Measurements from ENCODE around the gene ACSL1.
A peak's percentile ranks its signal among the peaks of the same experiment; 100 is the strongest.

Gene ACSL1

GRCh38 chr4:184807797-184808712 lies 17.7 kb downstream of the ACSL1 start:
- DNase-seq: no peak
- no peaks in the 10 kb centered on the region for H3K27me3 Mint-ChIP-seq
- H3K9me3 Mint-ChIP-seq: no peaks in the 10 kb centered on the region
- ATAC-seq: no peak
- H3K4me1 Mint-ChIP-seq: peaks cover 5% of the 10 kb centered on the region
- H3K27ac Mint-ChIP-seq: no peak overlapping the region
- H3K4me3 Mint-ChIP-seq: no peak overlapping the region

- H3K4me1 Mint-ChIP-seq: peaks cover 5% of the 10 kb centered on the region
- H3K4me3 Mint-ChIP-seq: no peak overlapping the region
- no peak for DNase-seq
- H3K9me3 Mint-ChIP-seq: no peaks in the 10 kb centered on the region
- no peaks in the 10 kb centered on the region for H3K27me3 Mint-ChIP-seq
- H3K27ac Mint-ChIP-seq: no peak overlapping the region
- no peak for ATAC-seq
These were observed 18.5 kb downstream of the ACSL1 start for GRCh38 chr4:184807256-184807655.

DNA sequence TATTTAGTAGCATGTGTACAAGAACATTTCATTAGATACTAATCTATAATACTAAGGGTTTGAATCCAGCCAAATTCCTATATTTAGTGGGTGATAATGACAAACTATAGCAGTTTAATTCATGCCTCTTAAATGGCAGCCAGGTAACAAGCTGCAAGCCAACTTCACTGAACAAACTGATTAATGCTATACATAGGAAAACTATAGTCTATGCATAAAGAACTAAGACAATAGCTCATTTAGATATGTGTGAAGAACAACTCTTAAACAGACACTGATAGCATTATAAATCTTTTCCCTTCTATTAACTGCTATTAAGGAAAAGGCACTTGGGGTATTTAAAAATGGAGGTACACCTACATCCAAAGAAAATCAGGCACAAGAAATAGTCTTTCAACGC lies 19.1 kb downstream of the ACSL1 start:
- Mint-ChIP-seq H3K27ac (no peak overlapping the region), H3K9me3 (no peaks in the 10 kb centered on the region), H3K27me3 (no peaks in the 10 kb centered on the region), H3K4me1 (peaks cover 5% of the 10 kb centered on the region), H3K4me3 (no peak overlapping the region)
- ATAC-seq (no peak), DNase-seq (no peak)

- peaks cover 2% of the 10 kb centered on the region for H3K4me1 Mint-ChIP-seq
- DNase-seq: no peak
- no peak for ATAC-seq
- H3K27me3 Mint-ChIP-seq: no peaks in the 10 kb centered on the region
- no peak overlapping the region for H3K4me3 Mint-ChIP-seq
- H3K9me3 Mint-ChIP-seq: no peaks in the 10 kb centered on the region
- peak overlapping the region in 1 of 2 donors; percentile 53 for H3K27ac Mint-ChIP-seq
These were observed 19.6 kb downstream of the ACSL1 start for GRCh38 chr4:184806229-184806550.

GRCh38 chr4:184805462-184806228 lies 20.1 kb downstream of the ACSL1 start:
- DNase-seq (no peak), ATAC-seq (no peak)
- Mint-ChIP-seq H3K4me1 (no peaks in the 10 kb centered on the region), H3K27ac (no peak overlapping the region), H3K4me3 (no peak overlapping the region), H3K9me3 (no peaks in the 10 kb centered on the region), H3K27me3 (no peaks in the 10 kb centered on the region)

- no peak overlapping the region for H3K27ac Mint-ChIP-seq
- H3K4me1 Mint-ChIP-seq: no peaks in the 10 kb centered on the region
- ATAC-seq: no peak
- no peaks in the 10 kb centered on the region for H3K27me3 Mint-ChIP-seq
- H3K4me3 Mint-ChIP-seq: no peak overlapping the region
- H3K9me3 Mint-ChIP-seq: no peaks in the 10 kb centered on the region
- no peak for DNase-seq
These were observed 21.1 kb downstream of the ACSL1 start for GRCh38 chr4:184804621-184805020.

DNA sequence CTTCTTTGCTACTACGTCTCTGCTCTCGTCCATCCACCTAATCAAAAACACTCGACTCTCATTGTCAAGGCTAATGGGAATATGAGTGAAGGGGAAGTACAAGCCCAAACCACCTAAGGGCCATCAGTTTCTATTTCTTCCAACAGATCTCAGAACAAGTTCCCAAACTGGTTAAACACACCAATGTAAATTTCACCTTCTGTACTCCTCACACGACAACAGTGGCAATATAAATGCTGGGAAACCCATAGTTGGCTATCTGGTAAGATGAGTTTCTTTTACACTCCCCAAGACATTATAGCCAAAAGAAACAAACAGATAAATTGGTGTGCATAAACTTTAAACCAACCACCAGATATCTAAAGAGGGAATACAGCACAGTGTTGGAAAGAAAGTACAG lies 21.9 kb downstream of the ACSL1 start:
- no peaks in the 10 kb centered on the region for H3K4me1 Mint-ChIP-seq
- H3K4me3 Mint-ChIP-seq: no peak overlapping the region
- DNase-seq: no peak
- H3K27me3 Mint-ChIP-seq: no peaks in the 10 kb centered on the region
- no peaks in the 10 kb centered on the region for H3K9me3 Mint-ChIP-seq
- H3K27ac Mint-ChIP-seq: no peak overlapping the region
- ATAC-seq: no peak

GRCh38 chr4:184803133-184803532 lies 22.6 kb downstream of the ACSL1 start:
- Mint-ChIP-seq H3K27ac (no peak overlapping the region), H3K9me3 (no peaks in the 10 kb centered on the region)

DNA sequence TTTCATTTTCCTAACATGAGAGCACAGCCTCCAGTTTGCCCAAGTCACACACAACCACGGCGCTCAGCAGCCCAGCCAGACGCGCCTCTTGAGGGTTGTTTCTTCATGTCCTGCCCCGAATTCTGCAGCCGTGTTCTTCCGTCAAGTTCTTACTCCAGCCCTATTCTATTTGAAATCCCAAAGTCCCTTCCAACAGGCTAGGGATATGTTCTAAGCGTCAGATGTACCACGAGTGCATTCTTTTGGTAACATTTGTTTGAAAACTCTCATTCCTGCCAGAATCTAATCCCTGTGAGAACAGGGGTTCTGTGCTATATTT lies 23.1 kb downstream of the ACSL1 start:
- H3K27ac Mint-ChIP-seq: no peak overlapping the region
- no peaks in the 10 kb centered on the region for H3K4me1 Mint-ChIP-seq
- no peak overlapping the region for H3K4me3 Mint-ChIP-seq
- ATAC-seq (no peak), DNase-seq (no peak)
- H3K9me3 Mint-ChIP-seq: no peaks in the 10 kb centered on the region
- H3K27me3 Mint-ChIP-seq: no peaks in the 10 kb centered on the region

More at GRCh38 chr4:184803133-184803532, 22.6 kb downstream of the ACSL1 start:
- Mint-ChIP-seq H3K27me3 (no peaks in the 10 kb centered on the region), H3K4me3 (no peak overlapping the region), H3K4me1 (no peaks in the 10 kb centered on the region)
- DNase-seq: no peak
- ATAC-seq: no peak

GRCh38 chr4:184801781-184802696 lies 23.7 kb downstream of the ACSL1 start:
- no peak overlapping the region for H3K27ac Mint-ChIP-seq
- H3K27me3 Mint-ChIP-seq: no peaks in the 10 kb centered on the region
- no peaks in the 10 kb centered on the region for H3K9me3 Mint-ChIP-seq
- ATAC-seq: no peak
- H3K4me1 Mint-ChIP-seq: no peaks in the 10 kb centered on the region
- DNase-seq: no peak
- H3K4me3 Mint-ChIP-seq: no peak overlapping the region

GRCh38 chr4:184798504-184798903 lies 27.3 kb downstream of the ACSL1 start:
- Mint-ChIP-seq H3K9me3 (no peaks in the 10 kb centered on the region), H3K27me3 (peaks cover 14% of the 10 kb centered on the region), H3K4me1 (peaks cover 10% of the 10 kb centered on the region), H3K27ac (no peak overlapping the region), H3K4me3 (no peak overlapping the region)
- no peak for ATAC-seq
- no peak for DNase-seq

DNA sequence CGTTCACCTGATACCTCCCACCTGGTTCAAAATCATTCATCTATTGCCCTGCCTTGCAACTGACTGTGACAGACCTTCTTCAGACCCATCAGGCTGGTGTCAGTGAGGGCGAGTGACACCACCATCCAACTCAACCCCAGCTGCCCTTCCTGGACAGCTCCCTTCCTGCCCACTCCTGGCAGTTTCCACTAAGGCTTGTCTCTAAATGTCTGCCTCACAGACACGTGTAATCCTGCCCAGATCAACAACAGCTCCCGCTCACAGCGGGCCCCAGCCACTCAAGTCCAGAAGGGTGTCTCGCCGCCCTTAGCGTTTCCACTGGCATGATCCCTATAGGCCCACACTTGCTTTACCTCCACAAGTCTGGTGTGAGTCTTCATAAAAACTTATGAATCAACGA lies 28.9 kb downstream of the ACSL1 start:
- peaks cover 14% of the 10 kb centered on the region for H3K27me3 Mint-ChIP-seq
- ATAC-seq (no peak), DNase-seq (no peak)
- peak overlapping the region in 1 of 2 donors; percentile 79 for H3K27ac Mint-ChIP-seq
- H3K4me1 Mint-ChIP-seq: peaks cover 26% of the 10 kb centered on the region
- H3K4me3 Mint-ChIP-seq: no peak overlapping the region
- H3K9me3 Mint-ChIP-seq: no peaks in the 10 kb centered on the region

DNA sequence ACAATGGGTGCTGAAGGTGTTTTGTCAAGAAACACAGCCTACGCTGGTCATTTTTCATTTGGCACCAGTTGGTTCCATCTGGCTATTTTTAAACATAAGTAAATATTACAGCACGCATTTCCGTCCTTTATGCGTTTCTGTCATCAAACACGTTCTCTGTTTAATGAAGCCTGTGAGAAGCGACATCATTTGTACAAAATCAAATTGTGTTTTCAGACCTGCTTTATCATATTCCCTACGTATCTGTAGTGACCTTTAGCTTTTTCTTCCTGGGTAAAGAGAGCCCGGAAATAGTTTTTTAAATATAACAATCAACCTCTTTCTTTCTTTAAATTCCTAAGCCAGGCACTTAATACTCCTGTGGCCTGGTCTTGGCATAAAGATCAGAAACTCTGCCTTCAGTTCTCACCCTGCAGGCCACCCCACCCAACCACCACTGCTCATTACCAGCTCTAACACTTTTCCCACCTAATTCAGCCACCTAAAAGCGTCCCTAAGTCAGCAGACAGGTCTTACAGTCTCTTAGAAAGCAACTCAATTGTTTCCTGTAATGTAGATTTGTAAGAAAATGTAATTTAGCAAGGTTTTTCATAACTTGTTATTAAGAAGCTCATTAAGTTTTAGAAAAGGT lies 30.4 kb downstream of the ACSL1 start:
- H3K4me3 Mint-ChIP-seq: no peak overlapping the region

GRCh38 chr4:184794470-184794869 lies 31.3 kb downstream of the ACSL1 start:
- Mint-ChIP-seq H3K4me3 (no peak overlapping the region), H3K27me3 (peaks cover 22% of the 10 kb centered on the region), H3K27ac (no peak overlapping the region), H3K9me3 (no peaks in the 10 kb centered on the region), H3K4me1 (peaks cover 41% of the 10 kb centered on the region)
- DNase-seq (no peak), ATAC-seq (no peak)

More for the DNA sequence above, 30.4 kb downstream of the ACSL1 start:
- H3K9me3 Mint-ChIP-seq: no peaks in the 10 kb centered on the region
- ATAC-seq (no peak), DNase-seq (no peak)
- peaks cover 41% of the 10 kb centered on the region for H3K4me1 Mint-ChIP-seq
- peaks cover 22% of the 10 kb centered on the region for H3K27me3 Mint-ChIP-seq
- no peak overlapping the region for H3K27ac Mint-ChIP-seq

DNA sequence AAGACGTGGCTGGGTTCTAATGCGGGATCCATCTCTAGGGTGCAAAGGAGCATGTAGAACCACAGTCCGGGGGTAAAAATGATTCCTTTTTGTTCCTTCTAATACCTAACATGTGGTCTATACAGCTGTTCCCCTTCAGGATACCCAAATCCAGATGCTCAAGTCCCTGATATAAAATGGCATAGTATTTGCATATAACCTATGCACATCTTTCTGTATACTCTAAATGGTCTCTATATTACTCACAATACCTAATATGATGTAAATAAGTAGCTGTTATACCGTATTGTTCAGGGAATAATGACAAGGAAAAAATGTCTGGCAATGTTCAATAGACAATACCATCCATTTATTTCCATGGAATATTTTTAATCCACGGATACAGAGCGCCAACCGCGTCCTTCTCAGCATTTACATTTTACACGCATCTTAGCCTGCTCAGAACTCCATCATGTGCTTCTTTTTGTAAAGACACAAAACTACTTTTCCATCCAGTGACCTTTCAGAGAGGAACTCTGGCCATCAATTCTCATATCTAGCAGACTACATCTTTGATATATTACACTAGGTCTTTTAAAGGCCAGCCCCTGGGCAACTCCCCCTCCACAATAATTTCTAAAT lies 31.9 kb downstream of the ACSL1 start:
- ATAC-seq (no peak), DNase-seq (no peak)
- no peak overlapping the region for H3K4me3 Mint-ChIP-seq
- no peaks in the 10 kb centered on the region for H3K9me3 Mint-ChIP-seq
- H3K4me1 Mint-ChIP-seq: peaks cover 41% of the 10 kb centered on the region
- no peak overlapping the region for H3K27ac Mint-ChIP-seq
- H3K27me3 Mint-ChIP-seq: peaks cover 22% of the 10 kb centered on the region
